ENCODE results near the gene MAMDC2. TPM values are rescaled to one million over a fixed set of nuclear protein-coding genes. Genes with fewer than 3 reads are reported as not detected.

Gene MAMDC2
- total RNA-seq, 4 donors from 2014 or later: 4.9 to 9.9 (median 8.7) TPM

- intact Hi-C loops (cut with DNase I; ENCODE audit: low total_unique reads): no loop called here
- Histone ChIP-seq H3K27me3 (no peaks in the 10 kb centered on the region), H3K9me3 (no peaks in the 10 kb centered on the region), H3K4me3 (no peak overlapping the region), H3K36me3 (no peaks in the 10 kb centered on the region), H3K4me1 (peaks cover 0 to 3% of the 10 kb centered on the region in 2 donors), H3K27ac (no peak overlapping the region)
- no peak for DNase-seq
- no peak for TF ChIP-seq CTCF (IDR thresholded peaks at IDR 0.05 in 4 of 5, conservative IDR thresholded peaks at IDR 0.05 in 1 of 5)
- TF ChIP-seq POLR2A (IDR thresholded peaks at IDR 0.05): no peak
- in situ Hi-C loops (cut with MboI; ENCODE audit: low sequenced_read_pairs in 4 of 4): no loop called here
- ATAC-seq: no peak
Observed at GRCh38 chr9:70007831-70008230, 35.8 kb upstream of the MAMDC2 start.

- in situ Hi-C loops (cut with MboI; ENCODE audit: low sequenced_read_pairs in 4 of 4) (no loop called here), intact Hi-C loops (cut with DNase I; ENCODE audit: low total_unique reads) (loop anchor here (5.0 kb wide), 1 partner anchor 67 kb away; no protein-coding TSS in a partner anchor)
- no peaks in the 10 kb centered on the region for H3K9me3 ChIP-seq
- no peaks in the 10 kb centered on the region for H3K27me3 ChIP-seq
- DNase-seq (no peak), ATAC-seq (no peak)
- H3K4me3 ChIP-seq: no peak overlapping the region
- H3K36me3 ChIP-seq: no peaks in the 10 kb centered on the region
- no peak for TF ChIP-seq POLR2A (IDR thresholded peaks at IDR 0.05)
- no peak for TF ChIP-seq CTCF (IDR thresholded peaks at IDR 0.05 in 4 of 5, conservative IDR thresholded peaks at IDR 0.05 in 1 of 5)
- no peak overlapping the region for H3K27ac ChIP-seq
- H3K4me1 ChIP-seq: peaks cover 0 to 3% of the 10 kb centered on the region in 2 donors
Observed at GRCh38 chr9:70010015-70010414, 33.6 kb upstream of the MAMDC2 start.

- no peak for ATAC-seq
- no peak for DNase-seq
- TF ChIP-seq POLR2A (IDR thresholded peaks at IDR 0.05) (no peak), CTCF (IDR thresholded peaks at IDR 0.05 in 4 of 5, conservative IDR thresholded peaks at IDR 0.05 in 1 of 5) (no peak)
- in situ Hi-C loops (cut with MboI; ENCODE audit: low sequenced_read_pairs in 4 of 4) (no loop called here), intact Hi-C loops (cut with DNase I; ENCODE audit: low total_unique reads) (loop anchor here (5.0 kb wide), 1 partner anchor 66 kb away; no protein-coding TSS in a partner anchor)
- H3K9me3 ChIP-seq: no peaks in the 10 kb centered on the region
- H3K4me1 ChIP-seq: peaks cover 0 to 3% of the 10 kb centered on the region in 2 donors
- H3K36me3 ChIP-seq: no peaks in the 10 kb centered on the region
- no peaks in the 10 kb centered on the region for H3K27me3 ChIP-seq
- peak overlapping the region in 1 of 4 donors; percentile 15 for H3K27ac ChIP-seq
- no peak overlapping the region for H3K4me3 ChIP-seq
Observed at GRCh38 chr9:70011366-70011765, 32.3 kb upstream of the MAMDC2 start.

- ATAC-seq (no peak), DNase-seq (no peak)
- no peak for TF ChIP-seq CTCF (IDR thresholded peaks at IDR 0.05 in 4 of 5, conservative IDR thresholded peaks at IDR 0.05 in 1 of 5)
- TF ChIP-seq POLR2A (IDR thresholded peaks at IDR 0.05): no peak
- Histone ChIP-seq H3K27me3 (no peaks in the 10 kb centered on the region), H3K4me1 (peaks cover 0 to 3% of the 10 kb centered on the region in 2 donors), H3K9me3 (no peaks in the 10 kb centered on the region), H3K36me3 (no peaks in the 10 kb centered on the region), H3K4me3 (no peak overlapping the region), H3K27ac (no peak overlapping the region)
- intact Hi-C loops (cut with DNase I; ENCODE audit: low total_unique reads): loop anchor here (5.0 kb wide), 1 partner anchor 65 kb away; no protein-coding TSS in a partner anchor
- in situ Hi-C loops (cut with MboI; ENCODE audit: low sequenced_read_pairs in 4 of 4): no loop called here
Observed at GRCh38 chr9:70012569-70012968, 31.1 kb upstream of the MAMDC2 start.

All from gastrocnemius medialis (tissue), 4 donors.